Chondrocyte (in vitro differentiated cells): ENCODE results near the gene SKAP1. TPM values are rescaled to one million over a fixed set of nuclear protein-coding genes. Genes with fewer than 3 reads are reported as not detected.

ENCODE experiments used
- DNase-seq: peaks from one replicate; pipeline ENCODE4 v3.0.0; 2021; ENCODE audit warnings: mixed read lengths, low spot score
- H3K27ac Mint-ChIP-seq: one replicate; pipeline ENCODE4 v1.8.0; 2021; ENCODE audit warnings: mild to moderate bottlenecking, moderate library complexity, mixed read lengths; ENCODE audit not compliant: unreplicated experiment
- H3K27me3 Mint-ChIP-seq: 2 replicates; pipeline ENCODE4 v1.8.0; 2021; ENCODE audit warnings: low read depth, mixed read lengths
- H3K36me3 Mint-ChIP-seq: 2 replicates; pipeline ENCODE4 v1.8.0; 2021; ENCODE audit warnings: low read depth, mixed read lengths
- H3K4me1 Mint-ChIP-seq: 2 replicates; pipeline ENCODE4 v1.8.0; 2021; ENCODE audit warnings: low read depth, mild to moderate bottlenecking, mixed read lengths
- H3K4me3 Mint-ChIP-seq: one replicate; pipeline ENCODE4 v1.8.0; 2021; ENCODE audit warnings: mild to moderate bottlenecking, moderate library complexity, mixed read lengths; ENCODE audit not compliant: unreplicated experiment
- H3K9me3 Mint-ChIP-seq: 2 replicates; pipeline ENCODE4 v1.8.0; 2021; ENCODE audit warnings: low read depth, mixed read lengths
- CTCF ChIP-seq: fragments of 200-600 bp; sonication (generic); IDR thresholded peaks from 2 replicates; pipeline ENCODE4 v1.5.0; 2021; ENCODE audit warnings: antibody characterized with exemption, mild to moderate bottlenecking, moderate library complexity
- total RNA-seq: library from RNA; stranded (reverse); gene quantifications from 3 replicates; pipeline ENCODE4 v1.2.1, GENCODE V29; 2021

The SKAP1 gene
- total RNA-seq, 1 donor from 2014 or later = not detected

GRCh38 chr17:48468299-48468698 lies 38.3 kb upstream of the SKAP1 start:
- Mint-ChIP-seq H3K27ac (no peak overlapping the region), H3K27me3 (peaks cover 49% of the 10 kb centered on the region), H3K36me3 (no peaks in the 10 kb centered on the region), H3K9me3 (no peaks in the 10 kb centered on the region), H3K4me1 (no peaks in the 10 kb centered on the region), H3K4me3 (no peak overlapping the region)
- DNase-seq = no peak
- no peak for TF ChIP-seq CTCF

GRCh38 chr17:48465884-48466283 lies 35.9 kb upstream of the SKAP1 start:
- Mint-ChIP-seq H3K27ac (no peak overlapping the region), H3K27me3 (peaks cover 53% of the 10 kb centered on the region), H3K9me3 (no peaks in the 10 kb centered on the region), H3K4me3 (no peak overlapping the region), H3K36me3 (no peaks in the 10 kb centered on the region), H3K4me1 (no peaks in the 10 kb centered on the region)
- DNase-seq = no peak
- TF ChIP-seq CTCF = no peak

- no peak overlapping the region for H3K4me3 Mint-ChIP-seq
- no peak overlapping the region for H3K27ac Mint-ChIP-seq
- H3K4me1 Mint-ChIP-seq = no peaks in the 10 kb centered on the region
- no peaks in the 10 kb centered on the region for H3K36me3 Mint-ChIP-seq
- no peak for TF ChIP-seq CTCF
- H3K9me3 Mint-ChIP-seq = no peaks in the 10 kb centered on the region
- H3K27me3 Mint-ChIP-seq = peaks cover 58% of the 10 kb centered on the region
- no peak for DNase-seq
Measured at GRCh38 chr17:48463526-48463925, 33.5 kb upstream of the SKAP1 start.

- no peak for TF ChIP-seq CTCF
- no peak for DNase-seq
- Mint-ChIP-seq H3K9me3 (no peaks in the 10 kb centered on the region), H3K27ac (no peak overlapping the region), H3K36me3 (no peaks in the 10 kb centered on the region), H3K4me1 (no peaks in the 10 kb centered on the region), H3K4me3 (no peak overlapping the region), H3K27me3 (peaks cover 53% of the 10 kb centered on the region)
Measured at GRCh38 chr17:48462946-48463345, 32.9 kb upstream of the SKAP1 start.

- no peaks in the 10 kb centered on the region for H3K36me3 Mint-ChIP-seq
- H3K4me1 Mint-ChIP-seq = no peaks in the 10 kb centered on the region
- peaks cover 62% of the 10 kb centered on the region for H3K27me3 Mint-ChIP-seq
- no peak for DNase-seq
- no peak overlapping the region for H3K27ac Mint-ChIP-seq
- no peak for TF ChIP-seq CTCF
- peaks cover 4% of the 10 kb centered on the region for H3K9me3 Mint-ChIP-seq
- H3K4me3 Mint-ChIP-seq = no peak overlapping the region
Measured at GRCh38 chr17:48460052-48460451, 30.0 kb upstream of the SKAP1 start.
